Stimulated activated CD8-positive, alpha-beta memory T cell treated with anti-CD3 and anti-CD28 coated beads, Interleukin-15, amount 100 ng/mL, for 1 hour (primary cell): Measurements from ENCODE around the gene WDR45B.

ENCODE experiments used
- DNase-seq: peaks from one replicate; pipeline ENCODE4 v3.0.0-alpha.2; 2020; ENCODE audit warnings: low read depth

Gene WDR45B

GRCh38 chr17:82648165-82648668 lies at the start of gene WDR45B:
TSS of gene WDR45B (minus strand) at chr17:82648444. CDS start at chr17:82648340, 104 bp downstream.
- DNase-seq = peak; percentile 64

DNA sequence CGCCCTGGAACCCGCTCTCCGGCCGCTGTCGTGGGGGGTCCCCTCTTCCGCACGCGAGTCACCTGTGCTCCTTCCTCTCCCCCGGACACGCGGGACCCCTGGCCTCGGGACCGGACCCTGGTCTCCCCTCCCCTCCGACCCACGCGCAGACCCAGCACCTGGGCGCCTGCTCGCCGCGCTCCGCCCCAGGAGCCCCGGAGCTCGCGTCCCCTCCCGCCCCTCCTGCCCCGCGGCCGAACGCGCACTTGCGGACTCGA lies 49.5 kb upstream of the WDR45B start:
- no peak for DNase-seq

GRCh38 chr17:82696916-82697807 lies 48.9 kb upstream of the WDR45B start:
- no peak for DNase-seq

DNA sequence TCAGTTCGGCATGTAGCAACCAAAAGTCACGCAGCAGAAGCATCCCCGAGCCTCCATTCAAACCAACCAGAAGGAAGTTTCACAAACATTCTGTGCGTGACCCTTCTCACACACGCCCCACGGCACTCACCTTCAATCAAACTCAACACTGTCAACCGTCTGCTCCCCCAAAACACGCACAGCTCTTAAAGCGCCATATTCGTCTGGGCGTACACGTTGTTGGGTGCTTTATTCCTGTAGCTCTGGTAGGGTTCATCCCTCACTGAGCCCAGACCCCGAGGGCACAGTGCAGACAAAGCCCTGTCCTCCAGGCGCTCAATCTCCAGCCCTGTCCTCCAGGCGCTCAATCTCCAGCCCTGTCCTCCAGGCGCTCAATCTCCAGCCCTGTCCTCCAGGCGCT lies 48.0 kb upstream of the WDR45B start:
- no peak for DNase-seq

DNA sequence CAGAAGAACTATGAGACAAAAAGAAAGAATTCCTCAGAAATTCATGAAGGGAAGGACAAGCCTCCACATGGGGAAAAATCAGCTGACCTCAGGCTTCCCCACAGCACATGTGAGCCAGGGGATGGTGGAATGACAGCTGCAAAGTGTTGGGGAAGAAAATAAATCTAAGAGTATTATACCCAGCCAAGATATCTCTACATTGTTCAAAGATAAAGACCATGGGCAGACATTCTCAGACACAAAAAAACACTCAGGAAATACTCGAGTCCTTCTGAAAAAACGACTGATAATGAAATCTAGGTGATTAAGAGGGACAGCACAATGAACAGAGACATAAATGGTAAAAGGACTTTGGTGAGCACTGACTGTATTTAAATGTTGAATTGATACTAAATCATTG lies 46.4 kb upstream of the WDR45B start:
- no peak for DNase-seq

GRCh38 chr17:82693168-82693867 lies 45.1 kb upstream of the WDR45B start:
- no peak for DNase-seq

- no peak for DNase-seq
Measured at GRCh38 chr17:82692268-82692667, 44.0 kb upstream of the WDR45B start.

GRCh38 chr17:82691714-82692113 lies 43.5 kb upstream of the WDR45B start:
- DNase-seq = no peak

- no peak for DNase-seq
Measured at GRCh38 chr17:82690786-82691489, 42.7 kb upstream of the WDR45B start.

- no peak for DNase-seq
Measured at GRCh38 chr17:82689077-82689476, 40.8 kb upstream of the WDR45B start.

- DNase-seq = no peak
Measured at GRCh38 chr17:82687871-82688270, 39.6 kb upstream of the WDR45B start.

GRCh38 chr17:82687375-82687861 lies 39.2 kb upstream of the WDR45B start:
- no peak for DNase-seq

DNA sequence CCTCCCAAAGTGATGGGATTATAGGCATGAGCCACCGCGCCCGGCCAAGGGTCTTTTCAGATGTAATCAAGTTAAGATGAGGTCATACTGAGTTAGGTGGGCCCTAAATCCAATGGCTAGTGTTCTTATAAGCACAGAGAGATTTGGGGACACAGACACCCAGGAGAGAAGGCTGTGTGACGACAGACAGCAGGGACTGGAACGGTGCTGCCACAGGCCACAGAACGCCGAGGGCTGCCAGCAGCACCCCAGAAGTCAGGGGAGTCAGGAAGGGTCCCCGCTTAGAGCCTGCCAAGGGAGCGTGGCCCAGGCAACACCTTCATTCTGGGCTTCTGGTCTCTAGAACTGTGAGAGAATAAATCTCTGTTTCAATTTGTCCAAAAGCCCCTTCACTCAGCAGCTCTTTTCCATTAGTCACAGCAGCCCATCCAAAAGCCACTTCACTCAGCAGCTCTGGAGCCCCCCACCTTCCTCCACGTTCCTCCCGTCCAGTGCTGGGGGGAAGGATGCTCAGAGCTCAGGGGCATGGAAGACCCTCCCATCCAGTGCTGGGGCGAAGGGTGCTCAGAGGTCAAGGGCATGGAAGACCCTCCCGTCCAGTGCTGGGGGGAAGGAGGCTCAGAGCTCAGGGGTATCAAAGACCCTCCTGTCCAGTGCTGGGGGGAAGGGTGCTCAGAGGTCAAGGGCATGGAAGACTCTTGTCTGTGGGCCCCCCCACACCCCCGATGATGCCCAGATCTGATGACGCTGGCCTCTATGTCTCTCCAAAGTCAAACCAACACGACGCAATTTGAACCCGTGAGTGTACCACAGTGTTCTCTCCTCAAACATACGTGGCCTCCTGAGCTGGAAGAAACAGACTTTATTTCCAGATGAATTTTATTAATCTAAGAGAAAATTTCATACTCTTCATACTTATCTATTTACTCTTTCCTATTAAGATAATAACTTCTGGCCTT lies 38.4 kb upstream of the WDR45B start:
- no peak for DNase-seq

DNA sequence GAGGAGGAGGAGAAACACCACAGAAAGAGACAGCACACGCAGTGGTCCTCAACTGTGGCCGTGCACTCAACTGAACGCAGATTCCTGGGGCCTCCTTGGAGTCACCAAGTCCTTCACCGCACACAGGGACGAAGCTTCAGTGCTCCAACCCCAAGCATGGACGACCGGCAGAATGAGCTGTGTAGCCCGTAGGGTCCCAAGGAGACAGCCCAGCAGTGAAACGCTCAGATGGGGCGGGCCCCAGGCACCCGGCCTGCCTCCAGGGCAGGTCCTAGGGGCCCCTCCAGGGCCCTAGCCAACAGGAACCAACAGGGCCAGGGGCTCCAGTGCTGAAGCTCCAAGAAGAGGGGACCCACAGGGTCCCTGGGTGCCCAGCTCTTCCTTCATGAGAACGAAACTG lies 37.0 kb upstream of the WDR45B start:
- no peak for DNase-seq

- DNase-seq = no peak
Measured at GRCh38 chr17:82684228-82684841, 36.1 kb upstream of the WDR45B start.

- DNase-seq = no peak
Measured at GRCh38 chr17:82683534-82683933, 35.3 kb upstream of the WDR45B start.

DNA sequence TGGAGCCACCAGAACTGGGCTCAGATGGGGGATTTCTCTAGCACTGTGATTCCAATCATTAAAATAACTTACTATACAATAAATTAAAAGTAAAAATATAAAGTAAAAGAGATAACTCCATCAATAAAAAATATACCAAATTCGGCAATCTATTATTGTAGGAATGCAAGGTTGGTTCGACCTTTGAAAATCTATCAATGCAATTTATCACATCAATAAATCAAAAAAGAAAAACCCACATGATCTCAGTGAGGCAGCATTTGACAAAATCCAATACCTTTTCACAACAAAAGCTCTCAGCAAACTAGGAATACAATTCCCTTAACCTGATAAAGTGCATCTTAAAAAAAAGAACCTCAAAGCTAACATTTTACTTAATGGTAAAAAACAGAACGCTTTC lies 33.3 kb upstream of the WDR45B start:
- no peak for DNase-seq

- DNase-seq = no peak
Measured at GRCh38 chr17:82679586-82680465, 31.6 kb upstream of the WDR45B start.

DNA sequence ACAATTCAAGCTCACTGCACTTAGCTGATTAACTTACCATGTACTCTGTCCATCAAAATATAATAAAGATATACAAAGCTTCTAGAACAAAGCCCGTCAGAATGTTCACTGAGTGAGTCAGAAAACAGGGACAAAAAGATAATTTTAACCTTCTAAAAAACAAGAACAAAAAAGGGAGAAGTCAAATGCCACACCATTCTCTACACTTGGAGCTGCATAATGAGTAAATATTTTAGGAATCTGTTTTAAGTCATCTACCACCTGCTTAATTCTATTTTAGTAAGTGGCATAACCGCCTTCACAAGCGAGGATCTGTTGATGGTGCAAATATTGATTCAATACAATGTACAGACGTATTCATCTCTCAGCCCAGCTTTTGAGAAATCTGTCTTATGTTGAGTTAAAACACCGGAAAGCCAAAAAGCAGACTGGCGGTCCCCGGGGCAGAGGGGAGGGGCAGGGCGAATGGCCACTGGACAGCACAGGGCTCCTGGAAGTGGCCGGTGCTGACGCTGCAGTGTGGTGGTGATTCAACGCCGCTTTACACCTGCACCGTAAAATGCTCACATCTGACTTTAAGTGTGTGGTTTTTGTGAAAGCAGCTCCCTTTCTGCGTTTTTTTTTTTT lies 30.1 kb upstream of the WDR45B start:
- no peak for DNase-seq
